HG03039 (cell line): ENCODE results near the gene ZNF503.

Source experiments
- ATAC-seq: cut with Tn5 transposase; IDR thresholded peaks from one replicate; pipeline ENCODE4 v1.9.1; 2021; ENCODE audit warnings: mild to moderate bottlenecking, moderate library complexity; ENCODE audit not compliant: unreplicated experiment

ZNF503 gene, protein sequence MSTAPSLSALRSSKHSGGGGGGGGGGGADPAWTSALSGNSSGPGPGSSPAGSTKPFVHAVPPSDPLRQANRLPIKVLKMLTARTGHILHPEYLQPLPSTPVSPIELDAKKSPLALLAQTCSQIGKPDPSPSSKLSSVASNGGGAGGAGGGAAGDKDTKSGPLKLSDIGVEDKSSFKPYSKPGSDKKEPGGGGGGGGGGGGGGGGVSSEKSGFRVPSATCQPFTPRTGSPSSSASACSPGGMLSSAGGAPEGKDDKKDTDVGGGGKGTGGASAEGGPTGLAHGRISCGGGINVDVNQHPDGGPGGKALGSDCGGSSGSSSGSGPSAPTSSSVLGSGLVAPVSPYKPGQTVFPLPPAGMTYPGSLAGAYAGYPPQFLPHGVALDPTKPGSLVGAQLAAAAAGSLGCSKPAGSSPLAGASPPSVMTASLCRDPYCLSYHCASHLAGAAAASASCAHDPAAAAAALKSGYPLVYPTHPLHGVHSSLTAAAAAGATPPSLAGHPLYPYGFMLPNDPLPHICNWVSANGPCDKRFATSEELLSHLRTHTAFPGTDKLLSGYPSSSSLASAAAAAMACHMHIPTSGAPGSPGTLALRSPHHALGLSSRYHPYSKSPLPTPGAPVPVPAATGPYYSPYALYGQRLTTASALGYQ

DNA sequence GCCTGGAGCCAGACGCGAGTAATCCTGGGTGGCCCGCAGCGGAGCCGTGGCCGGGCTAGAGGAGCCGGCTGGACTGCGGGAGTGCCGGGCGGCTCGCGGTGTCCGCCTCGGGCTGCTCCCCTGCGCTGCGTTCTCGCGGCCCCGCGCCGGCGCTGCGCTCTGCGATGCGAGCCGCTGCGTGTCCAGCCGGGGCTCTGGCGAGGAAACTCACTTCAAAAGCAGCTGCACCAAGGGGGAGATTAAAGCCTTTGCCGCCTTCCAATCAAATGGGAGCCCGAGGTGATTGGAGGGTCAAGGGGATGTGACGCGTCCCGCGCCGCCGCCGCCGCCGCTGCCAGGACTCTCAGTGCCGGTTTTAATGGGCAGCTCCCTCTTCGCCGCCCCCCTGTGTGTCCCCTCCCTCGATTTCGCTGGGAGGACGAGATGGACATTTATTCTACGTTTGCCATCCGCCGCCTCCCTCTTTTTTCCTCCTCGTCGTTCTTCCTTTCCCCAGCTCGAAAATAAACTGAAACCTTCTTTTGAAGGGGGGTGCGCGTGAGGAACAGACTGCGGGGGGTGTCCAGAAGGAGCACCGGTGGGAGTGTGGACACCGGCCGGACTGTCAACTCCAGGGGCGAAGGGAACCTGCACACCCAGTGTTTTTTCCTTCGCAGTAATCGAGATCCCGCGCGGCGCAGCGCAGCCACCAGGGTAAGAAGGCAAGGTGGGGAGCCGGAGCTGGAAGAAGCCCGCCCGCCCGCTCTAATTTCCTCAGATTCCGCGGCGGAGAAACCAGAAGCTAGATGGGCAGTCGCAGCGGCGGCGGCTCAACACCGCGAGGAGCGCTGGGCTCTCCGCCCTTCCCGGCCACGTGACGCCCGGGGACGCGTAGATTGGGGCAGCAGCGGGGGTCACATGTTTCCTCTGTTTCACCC is at the start of gene ZNF503:
Gene ZNF503, minus strand, starts transcription at position 196 of the 917 bp plus-strand sequence. CDS start 345 bp downstream, outside the sequence.
- peak; percentile 42 for ATAC-seq

DNA sequence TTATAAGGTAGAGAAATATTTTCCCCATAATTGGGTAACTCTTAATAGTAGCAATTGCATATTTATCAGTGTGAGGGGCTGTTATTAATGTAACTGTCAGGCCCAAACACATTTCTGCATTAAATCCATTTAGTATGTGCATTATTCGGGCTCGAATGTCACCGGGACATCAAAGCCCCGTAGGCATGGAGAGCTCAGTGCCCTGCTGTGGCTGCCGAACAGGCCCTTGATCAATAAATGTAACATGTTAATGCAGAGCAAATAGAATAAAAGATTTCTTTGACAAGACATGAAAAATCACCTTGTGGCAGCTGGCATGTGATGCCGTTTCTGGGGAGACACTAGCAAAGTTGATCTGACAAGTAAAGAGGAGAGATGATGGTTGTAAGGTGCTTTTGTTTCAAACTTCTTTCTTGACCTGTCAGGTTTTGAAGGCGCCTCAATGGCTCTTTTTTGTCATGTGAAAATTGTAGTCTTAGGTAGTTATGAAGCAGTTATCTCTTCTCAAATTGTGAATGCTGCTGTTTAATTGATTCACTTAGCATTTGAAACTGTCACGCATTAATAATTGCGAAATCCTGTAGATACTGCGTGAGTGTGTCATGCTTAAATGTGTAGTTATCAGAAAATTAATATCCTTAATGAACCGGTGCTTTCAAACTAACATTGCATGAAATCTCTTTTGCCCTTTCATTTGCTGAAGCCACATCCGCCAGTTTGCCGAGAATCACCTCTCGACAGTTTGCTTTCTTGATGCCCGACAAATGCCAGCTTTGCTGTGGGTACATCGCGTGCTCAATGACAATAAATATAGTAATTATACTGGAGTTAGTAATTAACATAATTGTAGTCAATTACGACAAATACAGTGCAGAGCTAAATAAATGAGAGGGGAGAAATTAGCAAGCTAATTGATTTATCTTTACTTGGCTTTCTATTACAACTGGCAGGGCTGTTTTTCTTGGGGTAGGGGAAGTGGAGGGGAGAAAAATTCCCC is 49.4 kb upstream of the ZNF503 start:
- ATAC-seq, result no peak

DNA sequence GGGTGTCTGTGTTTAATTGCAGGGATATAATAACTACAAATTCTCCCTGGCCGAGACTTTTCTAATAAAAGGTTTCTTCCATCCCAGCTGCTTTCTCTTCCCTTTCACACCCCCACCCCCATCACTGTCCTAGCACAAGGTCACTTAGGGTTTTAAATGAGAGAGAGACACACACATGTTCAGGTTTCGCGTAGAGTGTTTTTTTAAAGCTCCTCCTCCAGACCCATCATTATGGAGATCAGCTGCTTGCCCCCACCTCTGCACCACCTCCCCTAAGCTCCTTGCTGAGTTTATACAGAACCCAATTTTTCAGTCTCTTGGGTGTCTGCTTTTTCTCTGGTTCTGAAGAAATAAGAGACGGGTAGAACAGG is 48.5 kb upstream of the ZNF503 start:
- ATAC-seq, result no peak

DNA sequence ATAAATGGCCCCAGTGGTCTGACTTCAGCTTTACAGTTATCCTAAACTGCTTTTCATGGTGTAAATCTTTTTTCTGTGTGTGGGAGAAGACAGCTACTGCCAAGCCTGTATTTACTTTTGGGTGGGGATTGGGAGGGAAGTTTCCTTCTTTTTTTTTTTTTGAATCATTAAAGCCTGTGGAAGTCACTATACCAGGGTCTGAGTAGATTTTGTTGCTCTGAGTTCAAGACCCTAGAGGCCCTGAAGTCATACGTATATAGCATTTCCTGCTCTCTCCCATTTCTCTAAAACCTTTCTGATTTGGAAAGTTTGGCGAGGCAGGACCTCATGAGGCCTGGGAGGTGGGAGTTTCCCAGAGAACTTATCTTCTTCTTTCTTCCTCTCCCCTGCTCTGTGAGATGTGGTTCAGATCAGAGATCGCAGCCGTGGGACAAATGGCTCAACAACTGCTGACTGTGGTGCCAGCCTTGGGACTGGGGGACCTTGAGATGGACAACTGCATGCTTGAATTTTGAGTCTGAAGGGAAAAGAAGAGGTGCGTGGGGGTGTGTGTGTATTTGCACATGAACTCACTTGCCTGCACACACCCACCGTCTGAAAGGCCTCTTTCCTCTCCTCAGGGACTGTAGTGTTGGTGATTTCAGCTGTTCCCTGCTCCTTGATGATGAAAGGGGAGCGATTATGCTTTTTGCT is 48.0 kb upstream of the ZNF503 start:
- no peak for ATAC-seq

DNA sequence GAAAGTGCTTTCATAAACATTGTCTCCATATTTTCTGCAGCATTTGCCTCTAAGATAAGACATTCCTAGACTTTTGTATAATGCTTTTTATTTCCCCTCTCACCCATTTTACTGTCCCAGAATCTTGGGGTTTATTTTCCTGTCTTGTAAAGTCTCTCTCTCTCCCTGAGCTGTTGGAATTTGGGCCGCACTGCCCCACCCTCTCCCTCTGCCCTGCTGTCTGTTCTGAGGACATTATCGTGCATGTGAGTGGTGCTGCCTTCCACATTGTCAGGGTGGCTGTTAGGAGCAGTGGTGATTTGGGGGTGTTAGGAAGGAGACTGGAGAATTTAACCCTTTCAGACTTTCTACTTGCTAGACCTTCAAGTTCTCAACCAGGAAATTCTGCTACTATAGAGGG is 46.6 kb upstream of the ZNF503 start:
- ATAC-seq, result no peak

DNA sequence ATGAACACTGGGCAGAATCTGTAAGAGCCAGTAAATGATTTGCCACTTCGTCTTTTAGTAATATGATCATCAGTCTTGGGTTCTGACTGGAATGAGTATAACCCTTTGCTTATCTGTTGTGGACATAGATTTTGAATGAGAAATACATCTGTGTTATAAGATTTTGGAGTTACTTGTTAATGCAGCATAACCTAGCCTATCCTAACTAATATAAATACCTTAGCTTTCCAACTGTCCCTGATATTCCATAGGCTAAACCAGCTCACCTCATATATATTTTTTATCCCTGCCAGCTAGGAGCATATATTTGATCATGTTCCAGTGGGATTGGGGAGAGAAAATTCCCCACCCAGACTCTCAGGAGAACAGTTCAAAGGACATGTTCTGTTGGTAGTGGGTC is 44.9 kb upstream of the ZNF503 start:
- no peak for ATAC-seq

DNA sequence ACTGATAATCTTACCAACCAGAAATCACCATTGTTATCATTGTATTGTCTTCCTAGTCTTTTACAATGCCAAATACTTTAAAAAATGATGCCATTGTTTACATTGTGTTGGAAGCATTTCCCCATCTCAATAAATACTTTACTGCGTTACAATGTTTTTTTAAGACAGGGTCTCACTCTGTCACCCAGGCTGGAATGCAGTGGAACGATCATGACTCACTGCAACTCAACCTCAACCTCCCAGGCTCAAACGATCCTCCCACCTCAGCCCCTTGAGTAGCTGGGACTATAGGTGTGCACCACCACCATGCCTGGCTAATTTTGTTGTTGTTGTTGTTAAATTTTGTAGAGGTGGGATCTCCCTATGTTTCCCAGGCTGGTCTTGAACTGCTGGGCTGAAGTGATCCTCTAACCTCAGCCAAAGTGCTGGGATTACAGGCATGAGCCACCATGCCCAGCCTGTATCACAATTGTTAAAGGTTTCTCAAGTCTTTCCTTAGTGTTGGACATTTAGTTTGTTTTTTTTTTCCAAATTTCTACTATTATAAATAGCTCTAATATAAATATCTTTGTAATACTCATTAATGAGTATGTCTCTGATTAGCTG is 43.3 kb upstream of the ZNF503 start:
- ATAC-seq, result no peak

GRCh38 chr10:75443362-75443761 is 41.8 kb upstream of the ZNF503 start:
- no peak for ATAC-seq

GRCh38 chr10:75441682-75442081 is 40.1 kb upstream of the ZNF503 start:
- no peak for ATAC-seq

DNA sequence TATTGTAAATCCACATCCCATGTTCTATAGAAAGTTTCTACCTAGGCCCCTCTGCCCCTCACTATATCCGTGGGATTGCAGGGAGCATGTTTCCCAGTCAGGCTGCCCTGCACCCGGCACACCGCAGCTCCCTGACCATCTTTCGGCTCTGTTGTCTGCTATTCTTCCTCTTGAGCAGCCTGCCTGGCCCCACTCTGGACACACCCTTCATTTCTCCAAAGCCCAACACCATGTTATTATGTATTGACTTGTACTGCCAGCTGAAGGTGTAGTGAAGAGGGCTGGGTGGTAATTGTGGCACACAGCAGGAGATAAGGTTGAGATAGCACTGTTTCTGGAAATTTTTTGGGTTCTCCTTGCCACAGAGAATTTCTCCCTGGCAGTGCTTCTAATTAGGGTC is 39.6 kb upstream of the ZNF503 start:
- no peak for ATAC-seq

DNA sequence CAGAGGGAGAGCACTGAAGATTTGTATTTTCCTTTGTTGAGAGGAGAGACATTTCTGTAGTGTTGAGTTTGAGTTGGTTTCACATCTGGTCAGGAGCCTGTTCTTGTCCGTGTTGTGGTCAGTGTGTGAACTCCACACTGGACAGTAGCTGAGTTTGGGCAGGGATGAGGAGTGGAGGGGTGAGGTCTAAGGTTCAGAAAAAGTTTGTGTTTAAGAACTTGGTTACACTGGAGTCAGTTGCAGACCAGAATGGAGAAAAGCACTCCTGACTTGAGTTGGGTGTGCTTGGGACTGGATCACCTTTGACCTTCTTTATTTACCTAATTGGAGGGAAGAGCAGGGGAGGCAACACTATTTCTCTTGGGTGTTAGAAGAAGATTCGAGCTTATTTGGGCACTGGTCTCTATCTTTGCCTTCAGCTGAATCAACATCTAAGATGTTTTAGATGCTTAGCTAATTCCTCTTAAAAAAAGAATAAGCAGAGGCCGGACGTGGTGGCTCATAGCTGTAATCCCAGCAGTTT is 38.8 kb upstream of the ZNF503 start:
- no peak for ATAC-seq

- no peak for ATAC-seq
Measured at GRCh38 chr10:75439811-75440210, 38.2 kb upstream of the ZNF503 start.

DNA sequence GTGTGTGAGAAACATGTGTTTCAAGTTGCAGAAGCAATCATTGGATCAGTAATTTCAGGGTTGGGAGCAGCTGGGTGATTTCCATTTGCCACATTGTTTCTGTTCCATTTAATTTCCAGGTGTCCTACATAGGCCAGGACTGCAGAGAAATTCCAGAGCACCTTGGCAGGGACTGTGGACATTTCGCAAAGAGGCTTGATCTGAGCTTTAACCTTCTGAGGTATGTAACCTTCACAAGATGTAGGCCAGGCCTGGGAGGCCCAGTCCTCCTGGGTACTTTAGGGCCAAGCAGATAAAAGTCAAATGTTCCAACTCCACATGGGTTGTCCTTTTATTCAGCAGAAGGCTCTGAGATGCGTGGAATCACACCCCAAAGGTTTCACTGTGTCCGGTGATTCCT is 36.7 kb upstream of the ZNF503 start:
- ATAC-seq, result no peak

- ATAC-seq, result no peak
Measured at GRCh38 chr10:75437693-75438092, 36.1 kb upstream of the ZNF503 start.

DNA sequence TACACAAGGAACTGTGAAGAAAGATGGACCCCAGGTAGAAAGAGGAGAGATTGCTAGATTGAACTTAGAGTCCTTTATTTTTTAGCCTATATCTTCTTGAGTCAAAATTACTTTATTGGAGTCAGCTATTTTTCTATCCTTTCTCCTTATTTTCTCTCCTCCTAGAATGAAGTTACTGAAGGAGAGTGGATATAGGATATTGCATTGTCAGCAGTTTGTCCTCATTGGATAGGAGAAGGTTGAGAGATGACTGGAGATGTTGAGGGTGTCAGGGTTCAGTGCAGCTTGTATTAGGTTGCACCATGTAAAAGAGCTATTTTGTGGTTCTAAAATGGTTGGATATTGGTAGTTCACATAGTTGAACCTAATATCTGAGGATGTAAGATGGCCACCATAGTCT is 35.3 kb upstream of the ZNF503 start:
- no peak for ATAC-seq

GRCh38 chr10:75435291-75435690 is 33.7 kb upstream of the ZNF503 start:
- ATAC-seq, result no peak

DNA sequence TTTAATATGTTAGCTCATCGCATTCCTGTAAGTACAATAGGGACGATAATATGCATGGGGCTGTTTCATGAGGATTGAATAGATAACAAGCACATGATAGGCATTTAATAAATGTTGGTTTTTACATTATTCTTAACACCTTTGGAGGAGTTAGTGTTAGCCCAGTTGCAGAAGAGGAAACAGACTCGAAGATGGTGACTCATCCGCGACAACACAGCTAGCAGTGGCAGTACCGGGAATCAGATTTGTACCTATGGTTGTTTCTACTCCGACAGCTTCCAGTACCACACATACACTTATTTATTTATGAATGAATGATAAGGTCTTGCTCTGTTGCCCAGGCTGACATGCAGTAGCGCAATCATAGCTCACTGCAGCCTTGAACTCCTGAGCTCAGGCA is 32.7 kb upstream of the ZNF503 start:
- ATAC-seq, result no peak

GRCh38 chr10:75433216-75433615 is 31.7 kb upstream of the ZNF503 start:
- no peak for ATAC-seq

- ATAC-seq, result no peak
Measured at GRCh38 chr10:75432763-75433162, 31.2 kb upstream of the ZNF503 start.
